ENCODE measurements around the gene DNAH9.

Gene DNAH9

DNA sequence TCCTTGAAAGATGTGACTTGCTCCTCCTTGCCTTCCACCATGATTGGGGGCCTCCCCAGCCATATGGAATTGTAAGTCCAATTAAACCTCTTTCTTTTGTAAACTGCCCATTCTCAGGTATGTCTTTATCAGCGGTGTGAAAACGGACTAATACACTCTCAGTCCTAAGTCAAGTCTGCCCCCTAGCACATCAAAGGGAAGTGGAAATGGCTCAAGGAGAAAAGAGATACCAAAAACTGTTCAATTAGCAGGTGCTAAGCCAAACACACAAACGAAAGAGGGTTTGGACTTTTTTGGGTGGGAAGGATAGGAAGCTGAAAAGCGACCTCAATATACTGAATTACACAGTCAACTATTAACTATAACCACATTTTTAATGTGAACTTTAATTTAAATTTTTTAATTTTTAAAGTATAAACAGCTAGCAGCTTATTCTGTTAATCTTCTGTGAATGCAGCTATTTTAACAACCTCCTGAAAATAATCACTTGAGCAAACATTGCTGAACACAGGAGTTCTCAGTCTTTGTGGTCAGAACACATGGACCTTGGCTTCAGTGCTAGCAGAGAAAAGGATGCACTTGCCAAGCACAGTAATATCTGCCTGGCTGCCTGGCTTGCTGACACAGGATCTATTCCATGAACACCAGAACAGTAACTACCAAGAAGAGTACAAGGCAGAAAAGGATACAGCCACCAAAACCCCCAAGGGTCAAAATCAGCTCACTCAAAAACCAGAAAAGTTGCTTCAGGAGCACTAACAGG is 388.1 kb downstream of the DNAH9 start:
- in situ Hi-C loops (cut with HindIII; ENCODE audit: low pct_ligation_motif_present, low pct_unique_long_range_greater_than_20kb, low sequenced_read_pairs): no loop called here
- DNase-seq: no peak

GRCh38 chr17:11986942-11987329 is 388.7 kb downstream of the DNAH9 start:
- in situ Hi-C loops (cut with HindIII; ENCODE audit: low pct_ligation_motif_present, low pct_unique_long_range_greater_than_20kb, low sequenced_read_pairs): no loop called here
- DNase-seq: peak; percentile 61

- no peak for DNase-seq
- in situ Hi-C loops (cut with HindIII; ENCODE audit: low pct_ligation_motif_present, low pct_unique_long_range_greater_than_20kb, low sequenced_read_pairs): no loop called here
These were observed 392.2 kb downstream of the DNAH9 start for GRCh38 chr17:11990363-11990983.

DNA sequence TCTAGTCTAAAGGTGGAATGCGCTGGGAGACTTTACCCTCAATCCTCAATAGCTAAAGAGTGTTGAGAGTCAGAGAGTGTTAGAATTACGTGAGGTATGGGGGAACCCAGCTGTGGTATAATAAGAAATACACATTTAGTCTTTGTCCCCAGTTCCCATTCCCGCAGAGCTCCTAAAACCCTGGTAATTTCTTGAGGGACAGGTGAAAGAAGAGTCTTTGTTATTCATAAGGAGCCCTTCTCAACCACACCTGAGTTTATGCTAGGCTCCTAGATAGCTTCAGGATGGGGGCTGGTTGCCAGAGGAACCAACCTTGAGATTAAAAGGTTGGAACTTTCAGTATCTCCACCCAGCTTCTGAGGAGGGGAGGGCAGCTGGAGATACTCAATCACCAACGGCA is 393.2 kb downstream of the DNAH9 start:
- in situ Hi-C loops (cut with HindIII; ENCODE audit: low pct_ligation_motif_present, low pct_unique_long_range_greater_than_20kb, low sequenced_read_pairs): no loop called here
- no peak for DNase-seq

- in situ Hi-C loops (cut with HindIII; ENCODE audit: low pct_ligation_motif_present, low pct_unique_long_range_greater_than_20kb, low sequenced_read_pairs): no loop called here
- DNase-seq: peak; percentile 63
These were observed 398.5 kb downstream of the DNAH9 start for GRCh38 chr17:11996722-11997146.

GRCh38 chr17:11997147-11997971 is 399.1 kb downstream of the DNAH9 start, which contains the start of gene ZNF18:
TSS of gene ZNF18 (minus strand) at chr17:11997475. CDS start at chr17:11992829, 4,646 bp downstream.
- DNase-seq: peak; percentile 97

GRCh38 chr17:11997972-11998233 is 399.6 kb downstream of the DNAH9 start:
- DNase-seq: no peak
- in situ Hi-C loops (cut with HindIII; ENCODE audit: low pct_ligation_motif_present, low pct_unique_long_range_greater_than_20kb, low sequenced_read_pairs): no loop called here

More at GRCh38 chr17:11997147-11997971, 399.1 kb downstream of the DNAH9 start, which contains the start of gene ZNF18:
- in situ Hi-C loops (cut with HindIII; ENCODE audit: low pct_ligation_motif_present, low pct_unique_long_range_greater_than_20kb, low sequenced_read_pairs): no loop called here

- no peak for DNase-seq
- in situ Hi-C loops (cut with HindIII; ENCODE audit: low pct_ligation_motif_present, low pct_unique_long_range_greater_than_20kb, low sequenced_read_pairs): no loop called here
These were observed 401.4 kb downstream of the DNAH9 start for GRCh38 chr17:11999696-12000095.

DNA sequence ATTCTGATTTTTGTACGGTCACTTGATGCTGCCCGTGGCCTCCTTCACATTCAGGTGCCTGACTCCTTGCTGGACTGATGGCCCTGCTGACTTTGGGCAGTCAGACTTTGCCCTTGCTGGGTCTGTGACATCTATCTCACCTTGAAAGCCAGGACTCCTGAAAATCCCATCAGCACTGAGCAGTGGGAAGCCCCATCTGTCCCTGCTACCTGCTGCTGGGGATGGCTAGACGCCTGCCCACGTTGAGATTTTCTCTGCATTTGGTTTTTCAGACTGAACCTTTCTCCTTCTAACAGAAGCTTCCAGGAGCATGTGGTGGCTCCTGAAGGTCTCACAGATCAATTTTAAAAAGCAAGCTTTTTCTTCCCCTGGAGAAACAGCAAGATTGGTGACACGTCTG is 409.2 kb downstream of the DNAH9 start:
- in situ Hi-C loops (cut with HindIII; ENCODE audit: low pct_ligation_motif_present, low pct_unique_long_range_greater_than_20kb, low sequenced_read_pairs): no loop called here
- DNase-seq: no peak

Measured in ACHN (cell line).